Measurements from ENCODE around the gene NSUN3. TPM values are rescaled to one million over a fixed set of nuclear protein-coding genes. Genes with fewer than 3 reads are reported as not detected.

NSUN3 gene
- total and polyA plus RNA-seq, 4 donors = 5.1 to 61.0 (median 9.3) TPM

DNA sequence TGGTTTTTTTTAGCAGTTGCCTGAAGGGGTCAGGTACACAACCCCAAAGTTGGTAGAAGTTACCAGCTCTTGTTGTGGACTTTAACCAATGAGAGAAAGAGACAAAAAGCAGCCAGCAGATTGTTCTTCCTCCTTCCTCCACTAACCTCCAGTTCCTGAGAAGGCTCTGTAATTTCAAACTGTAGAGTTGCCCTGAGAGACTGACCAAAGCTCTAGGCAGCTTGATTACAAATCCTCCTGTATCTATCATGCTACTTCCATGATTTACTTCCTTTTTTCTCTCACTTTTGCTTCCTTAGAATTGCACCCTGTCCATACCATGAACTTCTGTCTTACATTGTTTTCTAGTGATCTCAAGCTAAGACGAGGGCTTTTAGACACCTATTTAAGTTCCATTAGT is 29.2 kb downstream of the NSUN3 start:
- no peaks in the 10 kb centered on the region for H3K9me3 ChIP-seq (ENCODE audit: control insufficient read depth in 4 of 4, insufficient read depth in 3 of 4, low read length in 3 of 4)
- H3K27me3 ChIP-seq (ENCODE audit: control insufficient read depth in 3 of 3, insufficient read depth in 3 of 3, low read length in 2 of 3) = no peaks in the 10 kb centered on the region
- no peaks in the 10 kb centered on the region for H3K4me1 ChIP-seq (ENCODE audit: control insufficient read depth in 5 of 5, insufficient read depth in 5 of 5, low read length in 5 of 5)
- DNase-seq = no peak
- TF ChIP-seq, protein P1, sequence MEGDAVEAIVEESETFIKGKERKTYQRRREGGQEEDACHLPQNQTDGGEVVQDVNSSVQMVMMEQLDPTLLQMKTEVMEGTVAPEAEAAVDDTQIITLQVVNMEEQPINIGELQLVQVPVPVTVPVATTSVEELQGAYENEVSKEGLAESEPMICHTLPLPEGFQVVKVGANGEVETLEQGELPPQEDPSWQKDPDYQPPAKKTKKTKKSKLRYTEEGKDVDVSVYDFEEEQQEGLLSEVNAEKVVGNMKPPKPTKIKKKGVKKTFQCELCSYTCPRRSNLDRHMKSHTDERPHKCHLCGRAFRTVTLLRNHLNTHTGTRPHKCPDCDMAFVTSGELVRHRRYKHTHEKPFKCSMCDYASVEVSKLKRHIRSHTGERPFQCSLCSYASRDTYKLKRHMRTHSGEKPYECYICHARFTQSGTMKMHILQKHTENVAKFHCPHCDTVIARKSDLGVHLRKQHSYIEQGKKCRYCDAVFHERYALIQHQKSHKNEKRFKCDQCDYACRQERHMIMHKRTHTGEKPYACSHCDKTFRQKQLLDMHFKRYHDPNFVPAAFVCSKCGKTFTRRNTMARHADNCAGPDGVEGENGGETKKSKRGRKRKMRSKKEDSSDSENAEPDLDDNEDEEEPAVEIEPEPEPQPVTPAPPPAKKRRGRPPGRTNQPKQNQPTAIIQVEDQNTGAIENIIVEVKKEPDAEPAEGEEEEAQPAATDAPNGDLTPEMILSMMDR (IDR thresholded peaks at IDR 0.05; ENCODE audit: control extremely low read depth, extremely low read depth) = no peak
- no peak for ATAC-seq (ENCODE audit: insufficient read depth, low FRiP score)
- H3K9ac ChIP-seq (ENCODE audit: insufficient read depth in 1 of 2, low read length in 2 of 2) = no peak overlapping the region
- no peak overlapping the region for H3K4me3 ChIP-seq
- H3K27ac ChIP-seq (ENCODE audit: low read depth in 1 of 2, low read length in 1 of 2) = no peak overlapping the region
- H3K36me3 ChIP-seq (ENCODE audit: control insufficient read depth in 4 of 4, insufficient read depth in 4 of 4, low read length in 4 of 4) = peaks cover 7 to 20% (median 11%) of the 10 kb centered on the region in 4 donors
- WGBS, 2 donors = 81 to 85% methylated on average over 1 of the region's 1 CpG

DNA sequence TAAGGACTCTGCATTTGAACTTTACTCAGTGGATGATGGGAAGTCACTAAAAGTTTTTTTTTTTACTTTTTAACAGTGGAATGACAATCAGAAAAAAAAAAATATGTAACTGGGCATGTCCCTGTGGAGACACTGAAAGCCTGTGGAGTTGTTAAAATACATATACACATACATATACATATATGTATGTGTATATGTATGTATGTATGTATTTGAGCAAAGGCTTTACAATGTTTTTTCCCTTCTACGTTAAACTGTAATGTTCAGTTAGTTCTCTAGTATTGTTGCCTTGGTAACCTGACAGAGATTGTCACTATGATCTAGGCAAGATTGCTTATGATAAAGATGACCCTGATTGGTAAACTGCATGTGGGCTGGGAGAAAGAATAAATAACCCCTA is 30.3 kb downstream of the NSUN3 start:
- no peak for DNase-seq
- WGBS, 2 donors = 90 to 97% methylated on average over 1 of the region's 1 CpG
- H3K4me1 ChIP-seq (ENCODE audit: control insufficient read depth in 5 of 5, insufficient read depth in 5 of 5, low read length in 5 of 5) = no peaks in the 10 kb centered on the region
- H3K36me3 ChIP-seq (ENCODE audit: control insufficient read depth in 4 of 4, insufficient read depth in 4 of 4, low read length in 4 of 4) = peaks cover 7 to 27% (median 13%) of the 10 kb centered on the region in 4 donors
- no peak for ATAC-seq (ENCODE audit: insufficient read depth, low FRiP score)
- no peak overlapping the region for H3K27ac ChIP-seq (ENCODE audit: low read depth in 1 of 2, low read length in 1 of 2)
- no peaks in the 10 kb centered on the region for H3K27me3 ChIP-seq (ENCODE audit: control insufficient read depth in 3 of 3, insufficient read depth in 3 of 3, low read length in 2 of 3)
- no peak overlapping the region for H3K4me3 ChIP-seq
- H3K9ac ChIP-seq (ENCODE audit: insufficient read depth in 1 of 2, low read length in 2 of 2) = no peak overlapping the region
- H3K9me3 ChIP-seq (ENCODE audit: control insufficient read depth in 4 of 4, insufficient read depth in 3 of 4, low read length in 3 of 4) = no peaks in the 10 kb centered on the region
- TF ChIP-seq, protein P1 (IDR thresholded peaks at IDR 0.05; ENCODE audit: control extremely low read depth, extremely low read depth) = no peak

DNA sequence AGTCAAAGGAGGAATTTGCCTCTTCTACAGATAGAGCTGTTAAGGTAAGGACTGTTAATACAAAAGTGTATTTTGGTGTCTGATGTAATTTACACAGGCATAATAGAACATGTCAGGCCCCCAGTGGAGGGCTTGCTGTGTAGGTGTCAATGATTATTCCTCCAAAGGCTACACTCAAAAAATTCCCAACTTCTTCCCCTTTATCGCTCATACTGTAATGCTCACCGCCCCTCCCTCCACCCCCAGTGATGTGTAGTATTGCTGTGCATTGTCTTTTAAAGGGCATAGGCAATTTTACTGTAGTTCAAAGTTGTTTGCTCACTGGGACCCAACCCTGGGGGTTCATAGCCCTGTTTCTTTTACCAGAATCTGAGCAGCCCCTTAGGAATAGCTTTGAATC is 32.2 kb downstream of the NSUN3 start:
- no peaks in the 10 kb centered on the region for H3K4me1 ChIP-seq (ENCODE audit: control insufficient read depth in 5 of 5, insufficient read depth in 5 of 5, low read length in 5 of 5)
- no peaks in the 10 kb centered on the region for H3K9me3 ChIP-seq (ENCODE audit: control insufficient read depth in 4 of 4, insufficient read depth in 3 of 4, low read length in 3 of 4)
- H3K27me3 ChIP-seq (ENCODE audit: control insufficient read depth in 3 of 3, insufficient read depth in 3 of 3, low read length in 2 of 3) = no peaks in the 10 kb centered on the region
- H3K27ac ChIP-seq (ENCODE audit: low read depth in 1 of 2, low read length in 1 of 2) = no peak overlapping the region
- H3K9ac ChIP-seq (ENCODE audit: insufficient read depth in 1 of 2, low read length in 2 of 2) = no peak overlapping the region
- peaks cover 0 to 26% (median 13%) of the 10 kb centered on the region in 4 donors for H3K36me3 ChIP-seq (ENCODE audit: control insufficient read depth in 4 of 4, insufficient read depth in 4 of 4, low read length in 4 of 4)
- TF ChIP-seq, protein P1 (IDR thresholded peaks at IDR 0.05; ENCODE audit: control extremely low read depth, extremely low read depth) = no peak
- ATAC-seq (ENCODE audit: insufficient read depth, low FRiP score) (no peak), DNase-seq (no peak)
- no peak overlapping the region for H3K4me3 ChIP-seq
- 96 to 100% methylated on average over 2 of the region's 2 CpGs for WGBS, 2 donors

DNA sequence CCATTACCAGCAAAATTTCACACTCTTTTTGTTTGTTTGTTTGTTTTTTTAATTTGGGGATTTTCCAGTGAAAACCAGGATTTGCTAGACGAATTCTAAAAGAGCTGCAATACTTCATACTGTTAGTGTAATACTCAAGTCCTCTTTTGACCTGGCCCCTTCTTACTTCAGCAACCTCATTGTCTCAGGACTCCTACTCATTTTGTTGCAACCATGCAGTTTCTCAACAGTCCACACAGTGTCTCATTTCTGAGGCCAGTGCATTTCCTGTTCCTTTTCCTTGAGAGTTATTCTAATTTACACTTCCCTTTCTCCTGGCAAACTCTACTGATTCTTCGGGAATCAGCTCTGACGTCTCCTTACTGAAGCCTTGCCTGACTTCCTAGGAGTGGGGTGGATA is 35.6 kb downstream of the NSUN3 start:
- Histone ChIP-seq H3K4me3 (no peak overlapping the region), H3K27me3 (ENCODE audit: control insufficient read depth in 3 of 3, insufficient read depth in 3 of 3, low read length in 2 of 3) (no peaks in the 10 kb centered on the region), H3K36me3 (ENCODE audit: control insufficient read depth in 4 of 4, insufficient read depth in 4 of 4, low read length in 4 of 4) (peaks cover 0 to 32% (median 17%) of the 10 kb centered on the region in 4 donors), H3K9ac (ENCODE audit: insufficient read depth in 1 of 2, low read length in 2 of 2) (no peak overlapping the region), H3K4me1 (ENCODE audit: control insufficient read depth in 5 of 5, insufficient read depth in 5 of 5, low read length in 5 of 5) (no peaks in the 10 kb centered on the region), H3K9me3 (ENCODE audit: control insufficient read depth in 4 of 4, insufficient read depth in 3 of 4, low read length in 3 of 4) (no peaks in the 10 kb centered on the region), H3K27ac (ENCODE audit: low read depth in 1 of 2, low read length in 1 of 2) (no peak overlapping the region)
- ATAC-seq (ENCODE audit: insufficient read depth, low FRiP score) (no peak), DNase-seq (no peak)
- WGBS, 2 donors = 9 to 64% methylated on average over 3 of the region's 3 CpGs
- TF ChIP-seq, protein P1 (IDR thresholded peaks at IDR 0.05; ENCODE audit: control extremely low read depth, extremely low read depth) = no peak

Measured in lung (tissue), 12 donors.